HEK293 (cell line): Measurements from ENCODE around the gene SMIM43.

Experiments used
- BCL11B ChIP-seq: fragments of 450-650 bp; formaldehyde crosslinking; IDR thresholded peaks from 2 replicates; pipeline ENCODE4 v1.5.1; 2016; ENCODE audit warnings: low read depth, missing biosample characterization, missing genetic modification characterization
- GFI1B ChIP-seq: fragments of 450-650 bp; formaldehyde crosslinking; IDR thresholded peaks from 2 replicates; pipeline ENCODE4 v1.5.1; 2016; ENCODE audit warnings: missing biosample characterization, missing genetic modification characterization
- HIC1 ChIP-seq: fragments of 450-650 bp; formaldehyde crosslinking; IDR thresholded peaks from 2 replicates; pipeline ENCODE4 v1.5.1; 2016; ENCODE audit warnings: missing biosample characterization, missing genetic modification characterization
- KLF16 ChIP-seq: fragments of 450-650 bp; formaldehyde crosslinking; IDR thresholded peaks from 2 replicates; pipeline ENCODE4 v1.5.1; 2017; ENCODE audit warnings: missing biosample characterization, missing genetic modification characterization
- OSR2 ChIP-seq: fragments of 450-650 bp; formaldehyde crosslinking; IDR thresholded peaks from 2 replicates; pipeline ENCODE4 v1.5.1; 2016; ENCODE audit warnings: missing biosample characterization, missing genetic modification characterization
- SP3 ChIP-seq: fragments of 450-650 bp; formaldehyde crosslinking; IDR thresholded peaks from 2 replicates; pipeline ENCODE4 v1.5.1; 2016; ENCODE audit warnings: missing biosample characterization, missing genetic modification characterization
- TCF7L2 ChIP-seq: IDR thresholded peaks from 2 replicates; pipeline ENCODE4 v1.6.1; 2011; ENCODE audit warnings: low read depth, mild to moderate bottlenecking, inconsistent platforms, low read length, moderate library complexity, borderline replicate concordance
- TRIM28 ChIP-seq: IDR thresholded peaks from 2 replicates; pipeline ENCODE4 v1.6.1; 2011; ENCODE audit warnings: low read length, control low read depth, borderline replicate concordance
- ZBTB10 ChIP-seq: fragments of 450-650 bp; formaldehyde crosslinking; IDR thresholded peaks from 2 replicates; pipeline ENCODE4 v1.5.1; 2016; ENCODE audit warnings: missing biosample characterization, missing genetic modification characterization
- ZBTB17 ChIP-seq: fragments of 450-650 bp; formaldehyde crosslinking; IDR thresholded peaks from 2 replicates; pipeline ENCODE4 v1.5.1; 2016; ENCODE audit warnings: missing biosample characterization, missing genetic modification characterization
- ZBTB26 ChIP-seq: fragments of 450-650 bp; formaldehyde crosslinking; optimal IDR thresholded peaks from 2 replicates; pipeline ENCODE3; 2016; ENCODE audit warnings: missing biosample characterization, mild to moderate bottlenecking, missing genetic modification characterization
- ZBTB49 ChIP-seq: fragments of 450-650 bp; formaldehyde crosslinking; IDR thresholded peaks from 2 replicates; pipeline ENCODE4 v1.5.1; 2016; ENCODE audit warnings: missing biosample characterization, missing genetic modification characterization, low read depth
- ZEB2 ChIP-seq: fragments of 450-650 bp; formaldehyde crosslinking; IDR thresholded peaks from 2 replicates; pipeline ENCODE4 v1.5.1; 2016; ENCODE audit warnings: missing biosample characterization, missing genetic modification characterization
- ZFP37 ChIP-seq: fragments of 450-650 bp; formaldehyde crosslinking; IDR thresholded peaks from 2 replicates; pipeline ENCODE4 v1.5.1; 2016; ENCODE audit warnings: missing biosample characterization, missing genetic modification characterization
- ZNF10 ChIP-seq: fragments of 450-650 bp; formaldehyde crosslinking; IDR thresholded peaks from 2 replicates; pipeline ENCODE4 v1.5.1; 2017; ENCODE audit warnings: missing biosample characterization, missing genetic modification characterization
- ZNF155 ChIP-seq: fragments of 450-650 bp; formaldehyde crosslinking; IDR thresholded peaks from 2 replicates; pipeline ENCODE4 v1.5.1; 2016; ENCODE audit warnings: missing biosample characterization, missing genetic modification characterization
- ZNF157 ChIP-seq: fragments of 450-650 bp; formaldehyde crosslinking; IDR thresholded peaks from 2 replicates; pipeline ENCODE4 v1.5.1; 2016; ENCODE audit warnings: missing biosample characterization, missing genetic modification characterization
- ZNF202 ChIP-seq: fragments of 450-650 bp; formaldehyde crosslinking; IDR thresholded peaks from 2 replicates; pipeline ENCODE4 v1.5.1; 2016; ENCODE audit warnings: missing biosample characterization, missing genetic modification characterization, borderline replicate concordance
- ZNF23 ChIP-seq: fragments of 450-650 bp; formaldehyde crosslinking; IDR thresholded peaks from 2 replicates; pipeline ENCODE4 v1.5.1; 2016; ENCODE audit warnings: missing biosample characterization, missing genetic modification characterization, borderline replicate concordance
- ZNF366 ChIP-seq: fragments of 450-650 bp; formaldehyde crosslinking; conservative IDR thresholded peaks from 2 replicates; pipeline ENCODE4 v1.5.1; 2016; ENCODE audit warnings: missing biosample characterization, missing genetic modification characterization
- ZNF423 ChIP-seq: fragments of 450-650 bp; formaldehyde crosslinking; IDR thresholded peaks from 2 replicates; pipeline ENCODE4 v1.5.1; 2016; ENCODE audit warnings: missing biosample characterization, missing genetic modification characterization
- ZNF449 ChIP-seq: fragments of 450-650 bp; formaldehyde crosslinking; IDR thresholded peaks from 2 replicates; pipeline ENCODE4 v1.5.1; 2017; ENCODE audit warnings: missing biosample characterization, mild to moderate bottlenecking, missing genetic modification characterization, moderate library complexity
- ZNF513 ChIP-seq: fragments of 450-650 bp; IDR thresholded peaks from 2 replicates; pipeline ENCODE4 v1.5.1; 2018; ENCODE audit warnings: missing biosample characterization, missing genetic modification characterization
- ZNF558 ChIP-seq: fragments of 450-650 bp; formaldehyde crosslinking; IDR thresholded peaks from 2 replicates; pipeline ENCODE4 v1.5.1; 2016; ENCODE audit warnings: missing biosample characterization, missing genetic modification characterization
- ZNF623 ChIP-seq: fragments of 450-650 bp; formaldehyde crosslinking; IDR thresholded peaks from 2 replicates; pipeline ENCODE4 v1.5.1; 2016; ENCODE audit warnings: missing biosample characterization, missing genetic modification characterization
- ZNF626 ChIP-seq: fragments of 450-650 bp; sonication (Bioruptor Pico); formaldehyde crosslinking; IDR thresholded peaks from 2 replicates; pipeline ENCODE4 v1.5.1; 2018; ENCODE audit warnings: missing biosample characterization, missing genetic modification characterization, inconsistent platforms
- ZSCAN23 ChIP-seq: fragments of 450-650 bp; formaldehyde crosslinking; IDR thresholded peaks from 2 replicates; pipeline ENCODE4 v1.5.1; 2016; ENCODE audit warnings: missing biosample characterization, missing genetic modification characterization

Gene SMIM43

GRCh38 chr4:121800961-121801714, 36.2 kb upstream of the SMIM43 start, which contains the start of gene EXOSC9 (continued):
- no peak for TF ChIP-seq ZSCAN23 (tag by site-specific recombination)
- TF ChIP-seq ZBTB10 (tag by site-specific recombination), result peak; percentile 27; the same call in 1 of the 2 replicates
- TF ChIP-seq TRIM28, result no peak
- peak; percentile 23; the same call in 1 of the 2 replicates for TF ChIP-seq ZNF558
- TF ChIP-seq ZBTB26 (tag by site-specific recombination), result peak; percentile 81
- TF ChIP-seq ZEB2 (tag by site-specific recombination), result peak; percentile 57
- TF ChIP-seq OSR2, result no peak
- no peak; the same call in 1 of the 2 replicates for TF ChIP-seq ZNF366 (tag by site-specific recombination)
- no peak for TF ChIP-seq ZNF155 (tag by site-specific recombination)
- TF ChIP-seq ZNF449 (tag by site-specific recombination), result peak; percentile 41; the same call in 1 of the 2 replicates
- TF ChIP-seq BCL11B (tag by site-specific recombination), result no peak
- no peak for TF ChIP-seq GFI1B (tag by site-specific recombination)
- TF ChIP-seq ZFP37 (tag by site-specific recombination), result peak; percentile 42; the same call in 1 of the 2 replicates
- no peak for TF ChIP-seq ZNF10 (tag by site-specific recombination)
- TF ChIP-seq SP3 (tag by site-specific recombination), result 0 out of 2 replicates have a peak, but pooled peaks have one; percentile 36
- no peak for TF ChIP-seq ZNF23 (tag by site-specific recombination)
- TF ChIP-seq HIC1 (tag by site-specific recombination), result no peak
- TF ChIP-seq ZNF623, result no peak
- TF ChIP-seq ZNF157 (tag by site-specific recombination), result no peak
- TF ChIP-seq ZNF423 (tag by site-specific recombination), result no peak
- no peak for TF ChIP-seq TCF7L2
- no peak for TF ChIP-seq ZBTB49 (tag by site-specific recombination)
- no peak for TF ChIP-seq ZNF202 (tag by site-specific recombination)
- no peak for TF ChIP-seq ZNF513 (tag by site-specific recombination)
- no peak for TF ChIP-seq ZNF626
- peak; percentile 90 for TF ChIP-seq ZBTB17
- peak; percentile 55; the same call in 1 of the 2 replicates for TF ChIP-seq KLF16
